ENCODE data around the gene PRKG1.

Gene PRKG1

GRCh38 chr10:51772387-51772786 is 698.1 kb downstream of the PRKG1 start:
- TF ChIP-seq USF1 (IDR thresholded peaks at IDR 0.05) (no peak), EGR1 (IDR thresholded peaks at IDR 0.05) (no peak), CEBPB (IDR thresholded peaks at IDR 0.05) (no peak)

GRCh38 chr10:51773681-51774080 is 699.4 kb downstream of the PRKG1 start:
- TF ChIP-seq CREB1 (IDR thresholded peaks at IDR 0.05; ENCODE audit: low read depth), result no peak
- no peak for TF ChIP-seq TEAD4 (IDR thresholded peaks at IDR 0.05)
- no peak for TF ChIP-seq NFIC (IDR thresholded peaks at IDR 0.05)
- no peak for TF ChIP-seq CEBPB (IDR thresholded peaks at IDR 0.05)
- TF ChIP-seq TCF12 (IDR thresholded peaks at IDR 0.05; ENCODE audit: low read depth), result no peak
- no peak for TF ChIP-seq EGR1 (IDR thresholded peaks at IDR 0.05)
- no peak for TF ChIP-seq FOXM1 (IDR thresholded peaks at IDR 0.05; ENCODE audit: borderline replicate concordance, low read depth)
- no peak for TF ChIP-seq YY1 (IDR thresholded peaks at IDR 0.05; ENCODE audit: low read depth)
- TF ChIP-seq EP300 (IDR thresholded peaks at IDR 0.05; ENCODE audit: borderline replicate concordance), result no peak
- TF ChIP-seq RAD21 (IDR thresholded peaks at IDR 0.05; ENCODE audit: low read depth), result no peak
- no peak for TF ChIP-seq MAX (IDR thresholded peaks at IDR 0.05)
- TF ChIP-seq TAF1 (IDR thresholded peaks at IDR 0.05; ENCODE audit: low read depth), result no peak
- no peak for TF ChIP-seq USF1 (IDR thresholded peaks at IDR 0.05)
- no peak for TF ChIP-seq ZBTB7A (IDR thresholded peaks at IDR 0.05; ENCODE audit: low read depth)
- no peak for TF ChIP-seq REST (IDR thresholded peaks at IDR 0.05; ENCODE audit: low read depth)

GRCh38 chr10:51783941-51784340 is 709.7 kb downstream of the PRKG1 start:
- TF ChIP-seq MAX (IDR thresholded peaks at IDR 0.05) (no peak), TAF1 (IDR thresholded peaks at IDR 0.05; ENCODE audit: low read depth) (no peak)

- TF ChIP-seq TAF1 (IDR thresholded peaks at IDR 0.05; ENCODE audit: low read depth), result no peak
- TF ChIP-seq ZBTB7A (IDR thresholded peaks at IDR 0.05; ENCODE audit: low read depth), result no peak
- TF ChIP-seq REST (IDR thresholded peaks at IDR 0.05; ENCODE audit: low read depth), result no peak
- TF ChIP-seq RAD21 (IDR thresholded peaks at IDR 0.05; ENCODE audit: low read depth), result no peak
- no peak for TF ChIP-seq EGR1 (IDR thresholded peaks at IDR 0.05)
- no peak for TF ChIP-seq MAX (IDR thresholded peaks at IDR 0.05)
- no peak for TF ChIP-seq TCF12 (IDR thresholded peaks at IDR 0.05; ENCODE audit: low read depth)
- TF ChIP-seq FOXM1 (IDR thresholded peaks at IDR 0.05; ENCODE audit: borderline replicate concordance, low read depth), result no peak
- TF ChIP-seq NFIC (IDR thresholded peaks at IDR 0.05), result no peak
- TF ChIP-seq CEBPB (IDR thresholded peaks at IDR 0.05), result no peak
- TF ChIP-seq YY1 (IDR thresholded peaks at IDR 0.05; ENCODE audit: low read depth), result no peak
- TF ChIP-seq USF1 (IDR thresholded peaks at IDR 0.05), result no peak
- no peak for TF ChIP-seq EP300 (IDR thresholded peaks at IDR 0.05; ENCODE audit: borderline replicate concordance)
- TF ChIP-seq TEAD4 (IDR thresholded peaks at IDR 0.05), result no peak
Measured at GRCh38 chr10:51786016-51786683, 711.9 kb downstream of the PRKG1 start.

GRCh38 chr10:51786684-51787035 is 712.4 kb downstream of the PRKG1 start:
- TF ChIP-seq EGR1 (IDR thresholded peaks at IDR 0.05) (no peak), FOXM1 (IDR thresholded peaks at IDR 0.05; ENCODE audit: borderline replicate concordance, low read depth) (no peak), MAX (IDR thresholded peaks at IDR 0.05) (no peak)

GRCh38 chr10:51788273-51788672 is 714.0 kb downstream of the PRKG1 start:
- TF ChIP-seq USF1 (IDR thresholded peaks at IDR 0.05) (no peak), NFIC (IDR thresholded peaks at IDR 0.05) (no peak), EP300 (IDR thresholded peaks at IDR 0.05; ENCODE audit: borderline replicate concordance) (no peak), RAD21 (IDR thresholded peaks at IDR 0.05; ENCODE audit: low read depth) (no peak), FOXM1 (IDR thresholded peaks at IDR 0.05; ENCODE audit: borderline replicate concordance, low read depth) (no peak), TEAD4 (IDR thresholded peaks at IDR 0.05) (no peak), REST (IDR thresholded peaks at IDR 0.05; ENCODE audit: low read depth) (no peak), CREB1 (IDR thresholded peaks at IDR 0.05; ENCODE audit: low read depth) (no peak), MAX (IDR thresholded peaks at IDR 0.05) (no peak), YY1 (IDR thresholded peaks at IDR 0.05; ENCODE audit: low read depth) (no peak), CEBPB (IDR thresholded peaks at IDR 0.05) (no peak), TAF1 (IDR thresholded peaks at IDR 0.05; ENCODE audit: low read depth) (no peak), TCF12 (IDR thresholded peaks at IDR 0.05; ENCODE audit: low read depth) (no peak), EGR1 (IDR thresholded peaks at IDR 0.05) (no peak), ZBTB7A (IDR thresholded peaks at IDR 0.05; ENCODE audit: low read depth) (no peak)

All from Ishikawa (cell line).